Uterus (tissue), 2 donors: Measurements from ENCODE around the gene C9orf152.

ENCODE experiments used
- POLR2A ChIP-seq, 2 donors: fragments of 450-650 bp; IDR thresholded peaks; one replicate each; pipeline ENCODE4 v1.6.1; 2016; ENCODE audit warnings: antibody characterized with exemption in 2 of 2, mild to moderate bottlenecking in 1 of 2, moderate library complexity in 1 of 2
- TF ChIP-seq, protein P1 (sequence below), 4 experiments: fragments of 200-600 bp in 2 of 4; fragments of 450-650 bp in 2 of 4; sonication (generic) in 2 of 4; IDR thresholded peaks; one replicate each; pipeline ENCODE4 v1.5.1; 2016 to 2019; ENCODE audit warnings: antibody characterized with exemption in 4 of 4, mild to moderate bottlenecking in 2 of 4, moderate library complexity in 1 of 4

- TF ChIP-seq, protein P1, sequence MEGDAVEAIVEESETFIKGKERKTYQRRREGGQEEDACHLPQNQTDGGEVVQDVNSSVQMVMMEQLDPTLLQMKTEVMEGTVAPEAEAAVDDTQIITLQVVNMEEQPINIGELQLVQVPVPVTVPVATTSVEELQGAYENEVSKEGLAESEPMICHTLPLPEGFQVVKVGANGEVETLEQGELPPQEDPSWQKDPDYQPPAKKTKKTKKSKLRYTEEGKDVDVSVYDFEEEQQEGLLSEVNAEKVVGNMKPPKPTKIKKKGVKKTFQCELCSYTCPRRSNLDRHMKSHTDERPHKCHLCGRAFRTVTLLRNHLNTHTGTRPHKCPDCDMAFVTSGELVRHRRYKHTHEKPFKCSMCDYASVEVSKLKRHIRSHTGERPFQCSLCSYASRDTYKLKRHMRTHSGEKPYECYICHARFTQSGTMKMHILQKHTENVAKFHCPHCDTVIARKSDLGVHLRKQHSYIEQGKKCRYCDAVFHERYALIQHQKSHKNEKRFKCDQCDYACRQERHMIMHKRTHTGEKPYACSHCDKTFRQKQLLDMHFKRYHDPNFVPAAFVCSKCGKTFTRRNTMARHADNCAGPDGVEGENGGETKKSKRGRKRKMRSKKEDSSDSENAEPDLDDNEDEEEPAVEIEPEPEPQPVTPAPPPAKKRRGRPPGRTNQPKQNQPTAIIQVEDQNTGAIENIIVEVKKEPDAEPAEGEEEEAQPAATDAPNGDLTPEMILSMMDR (IDR thresholded peaks at IDR 0.05), result no peak
- no peak for TF ChIP-seq POLR2A (IDR thresholded peaks at IDR 0.05)
Observed at GRCh38 chr9:110207071-110207641, 803 bp downstream of the C9orf152 start.
